OCI-LY3 (cell line): ENCODE measurements around the gene NAA11.

ENCODE experiments used
- EZH2phosphoT487 ChIP-seq: fragments of 200-600 bp; shearing (Covaris generic); IDR thresholded peaks from 2 replicates; pipeline ENCODE4 v1.6.1; 2018; ENCODE audit warnings: antibody characterized with exemption, mixed run types, low read depth
- TF ChIP-seq, protein P1 (sequence below): fragments of 200-600, 300-600 bp; sonication (generic); IDR thresholded peaks from 2 replicates; pipeline ENCODE4 v1.5.1; 2014; ENCODE audit warnings: antibody characterized with exemption, low read length, low read depth

DNA sequence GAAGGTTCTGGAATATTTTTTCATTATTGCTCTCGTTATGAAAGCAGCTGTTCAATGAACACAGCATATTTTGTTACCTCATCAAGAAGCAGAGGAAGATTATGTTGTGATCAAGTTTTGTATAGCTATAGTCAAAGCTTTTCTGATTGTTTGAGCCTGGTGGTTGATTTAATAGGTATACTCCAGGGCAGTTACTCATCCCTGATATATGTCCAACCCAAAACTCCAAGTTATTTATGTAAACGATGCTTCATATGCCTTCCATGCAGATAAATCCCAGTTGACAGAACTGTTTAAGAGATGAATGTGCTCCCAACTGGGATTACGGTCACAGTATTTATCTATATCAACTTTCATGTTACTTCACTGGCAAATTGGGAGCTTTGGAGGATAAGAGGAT is 19.1 kb downstream of the NAA11 start:
- TF ChIP-seq, protein P1, sequence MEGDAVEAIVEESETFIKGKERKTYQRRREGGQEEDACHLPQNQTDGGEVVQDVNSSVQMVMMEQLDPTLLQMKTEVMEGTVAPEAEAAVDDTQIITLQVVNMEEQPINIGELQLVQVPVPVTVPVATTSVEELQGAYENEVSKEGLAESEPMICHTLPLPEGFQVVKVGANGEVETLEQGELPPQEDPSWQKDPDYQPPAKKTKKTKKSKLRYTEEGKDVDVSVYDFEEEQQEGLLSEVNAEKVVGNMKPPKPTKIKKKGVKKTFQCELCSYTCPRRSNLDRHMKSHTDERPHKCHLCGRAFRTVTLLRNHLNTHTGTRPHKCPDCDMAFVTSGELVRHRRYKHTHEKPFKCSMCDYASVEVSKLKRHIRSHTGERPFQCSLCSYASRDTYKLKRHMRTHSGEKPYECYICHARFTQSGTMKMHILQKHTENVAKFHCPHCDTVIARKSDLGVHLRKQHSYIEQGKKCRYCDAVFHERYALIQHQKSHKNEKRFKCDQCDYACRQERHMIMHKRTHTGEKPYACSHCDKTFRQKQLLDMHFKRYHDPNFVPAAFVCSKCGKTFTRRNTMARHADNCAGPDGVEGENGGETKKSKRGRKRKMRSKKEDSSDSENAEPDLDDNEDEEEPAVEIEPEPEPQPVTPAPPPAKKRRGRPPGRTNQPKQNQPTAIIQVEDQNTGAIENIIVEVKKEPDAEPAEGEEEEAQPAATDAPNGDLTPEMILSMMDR, result no peak
- TF ChIP-seq EZH2phosphoT487, result no peak
